ENCODE results near the gene DHX58.
A peak's percentile ranks its signal among the peaks of the same experiment; 100 is the strongest.

Gene DHX58

GRCh38 chr17:42056635-42057034 lies 55.9 kb downstream of the DHX58 start:
- no peak for FAIRE-seq
- DNase-seq (ENCODE audit: insufficient read length, low spot score), result no peak

GRCh38 chr17:42055496-42055895 lies 57.0 kb downstream of the DHX58 start:
- FAIRE-seq, result peak; percentile 40
- no peak for DNase-seq (ENCODE audit: insufficient read length, low spot score)

- no peak for FAIRE-seq
- no peak for DNase-seq (ENCODE audit: insufficient read length, low spot score)
Observed at GRCh38 chr17:42055027-42055426, 57.5 kb downstream of the DHX58 start.

- FAIRE-seq, result no peak
Observed at GRCh38 chr17:42053731-42054500, 58.6 kb downstream of the DHX58 start.

GRCh38 chr17:42052346-42052877 lies 60.1 kb downstream of the DHX58 start:
- FAIRE-seq, result no peak
- DNase-seq (ENCODE audit: insufficient read length, low spot score), result no peak

More at GRCh38 chr17:42053731-42054500, 58.6 kb downstream of the DHX58 start:
- DNase-seq (ENCODE audit: insufficient read length, low spot score), result no peak

DNA sequence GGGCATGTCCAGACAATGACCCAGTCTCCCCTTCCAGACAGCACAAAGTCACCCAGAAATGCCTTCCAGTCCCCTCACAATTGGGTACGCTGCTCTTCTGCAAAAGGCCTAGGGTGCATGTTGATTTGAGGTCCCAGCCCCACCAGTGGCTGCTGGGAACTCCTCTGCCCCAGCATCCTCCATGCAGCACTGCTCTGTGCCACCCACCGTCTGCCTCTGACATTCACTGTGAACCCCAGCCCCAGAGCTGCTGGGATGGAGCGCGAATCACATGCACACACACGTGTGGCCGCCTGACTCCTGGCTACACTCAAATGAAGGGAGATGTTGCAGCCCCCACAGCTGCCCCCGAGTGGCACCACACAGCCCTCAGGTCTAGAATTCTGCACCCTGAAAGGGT lies 60.9 kb downstream of the DHX58 start:
- no peak for FAIRE-seq
- DNase-seq (ENCODE audit: insufficient read length, low spot score), result no peak
